HK-2 (cell line): ENCODE results near the gene NFRKB.
A peak's percentile ranks its signal among the peaks of the same experiment; 100 is the strongest.

ENCODE experiments used
- DNase-seq: peaks from one replicate; pipeline ENCODE4 v3.0.0-alpha.2; 2018; ENCODE audit not compliant: unreplicated experiment

The NFRKB gene

GRCh38 chr11:129895126-129896041, at the start of gene NFRKB:
Gene NFRKB, minus strand, starts transcription at chr11:129895578. Its CDS starts 2,729 bp downstream, at chr11:129892849.
- peak; percentile 78 for DNase-seq

DNA sequence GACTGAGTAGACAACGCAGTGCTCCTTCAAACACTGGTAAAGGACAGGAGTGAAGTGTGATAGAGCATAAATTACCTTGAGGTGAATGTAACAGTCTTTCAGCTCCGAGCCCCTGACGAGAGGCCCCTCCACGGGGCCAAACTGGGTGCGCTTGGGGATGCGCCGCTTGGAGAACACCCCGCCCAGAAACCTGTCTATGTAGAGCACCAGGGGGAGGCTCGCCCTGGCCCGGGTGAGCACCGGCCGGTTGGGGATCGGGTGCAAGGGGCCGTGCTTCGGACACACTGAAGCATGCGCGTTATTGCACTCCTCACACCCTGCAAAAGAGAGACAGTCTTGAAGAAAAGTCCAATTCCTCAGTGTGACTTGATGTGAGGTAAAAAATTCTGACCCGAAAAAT, 49.3 kb upstream of the NFRKB start:
- DNase-seq: no peak

DNA sequence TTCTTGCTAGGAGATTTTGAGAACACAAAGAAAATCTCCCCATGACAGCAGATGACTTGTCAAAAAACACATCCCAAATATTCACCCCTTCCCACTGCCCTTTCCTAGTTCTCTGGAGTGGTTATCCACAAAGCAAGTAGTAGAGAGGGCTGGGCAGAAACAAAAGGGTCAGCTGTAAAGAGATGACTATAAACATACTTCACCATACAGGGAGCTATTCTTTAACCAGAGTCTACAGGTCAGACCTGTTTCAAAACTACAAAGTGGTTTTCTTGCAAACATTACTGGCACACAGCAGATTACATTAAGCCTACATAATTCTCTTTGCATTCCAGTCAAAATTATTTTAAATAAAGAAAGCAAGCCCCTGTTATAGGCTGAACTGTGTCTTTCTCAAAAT, 47.7 kb upstream of the NFRKB start:
- DNase-seq: no peak

- no peak for DNase-seq
Measured at GRCh38 chr11:129939510-129939909, 44.1 kb upstream of the NFRKB start.

DNA sequence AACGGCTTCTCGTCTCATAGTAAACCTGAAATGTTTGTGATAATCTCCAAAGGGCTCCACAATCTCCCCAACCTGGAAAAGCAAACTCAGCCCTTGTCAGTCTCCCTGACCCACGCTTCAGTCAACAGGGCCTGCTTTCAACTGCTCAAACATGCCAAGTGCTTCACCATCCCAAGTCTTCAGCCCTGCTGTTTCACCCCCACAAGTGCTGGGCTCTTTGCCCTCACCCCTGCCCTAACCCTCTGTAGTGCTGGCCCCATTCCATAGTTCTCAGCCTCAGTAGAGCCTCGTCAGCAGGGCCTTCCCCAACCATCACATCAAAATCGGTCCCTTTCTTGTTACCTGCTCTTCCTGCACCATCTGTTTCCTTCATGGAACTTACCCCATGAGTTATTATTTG, 43.4 kb upstream of the NFRKB start:
- DNase-seq: no peak

DNA sequence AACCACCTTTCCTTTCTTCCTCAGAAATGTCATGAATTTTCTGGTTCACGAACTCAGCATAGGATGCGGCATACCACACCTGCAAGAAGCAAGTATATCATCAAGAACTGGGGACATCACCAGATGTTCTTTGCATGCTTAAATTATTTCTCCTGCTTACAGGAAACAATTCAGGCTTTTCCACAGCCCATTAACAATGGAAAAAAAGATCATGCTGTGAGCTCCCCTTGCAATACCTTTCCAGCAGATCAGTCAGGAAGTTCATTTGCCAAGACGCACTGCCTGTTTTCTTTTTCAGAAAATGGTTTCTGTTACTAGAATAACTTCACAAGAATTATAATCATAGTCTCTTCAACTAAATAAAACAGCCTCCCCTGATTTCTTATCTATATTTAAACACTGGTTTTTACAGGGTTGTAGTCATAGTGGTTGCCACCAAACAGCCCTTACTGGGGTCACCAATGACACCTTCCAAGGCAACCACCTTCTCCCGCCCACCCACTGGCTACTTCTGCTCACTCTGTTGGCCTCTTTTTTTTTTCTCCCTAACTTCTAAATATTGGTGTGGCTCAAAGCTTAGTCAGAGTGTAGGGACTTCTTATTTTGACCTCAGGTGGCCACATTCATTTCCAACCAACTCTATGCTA, 42.3 kb upstream of the NFRKB start:
- no peak for DNase-seq

GRCh38 chr11:129935723-129936122, 40.3 kb upstream of the NFRKB start:
- no peak for DNase-seq

DNA sequence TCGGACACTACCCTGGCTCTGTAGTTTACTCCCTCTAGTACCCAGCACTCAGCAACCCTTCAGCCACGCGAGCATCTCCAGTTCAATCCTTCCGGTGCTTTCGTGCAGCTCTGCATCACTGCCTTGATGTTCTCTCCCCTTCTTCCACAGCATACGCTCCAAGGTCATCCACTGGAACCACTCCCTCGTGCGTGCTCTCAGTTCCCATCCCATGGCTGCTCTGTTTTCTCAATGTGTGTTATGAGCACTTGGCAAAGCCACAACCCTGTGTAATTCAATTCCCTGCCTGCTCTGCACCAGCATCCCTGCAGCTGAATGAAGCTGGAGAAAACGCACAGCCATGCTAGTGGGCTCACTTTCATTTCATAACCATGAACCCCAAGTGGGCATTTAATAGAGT, 38.5 kb upstream of the NFRKB start:
- no peak for DNase-seq

- no peak for DNase-seq
Measured at GRCh38 chr11:129933262-129933661, 37.9 kb upstream of the NFRKB start.

DNA sequence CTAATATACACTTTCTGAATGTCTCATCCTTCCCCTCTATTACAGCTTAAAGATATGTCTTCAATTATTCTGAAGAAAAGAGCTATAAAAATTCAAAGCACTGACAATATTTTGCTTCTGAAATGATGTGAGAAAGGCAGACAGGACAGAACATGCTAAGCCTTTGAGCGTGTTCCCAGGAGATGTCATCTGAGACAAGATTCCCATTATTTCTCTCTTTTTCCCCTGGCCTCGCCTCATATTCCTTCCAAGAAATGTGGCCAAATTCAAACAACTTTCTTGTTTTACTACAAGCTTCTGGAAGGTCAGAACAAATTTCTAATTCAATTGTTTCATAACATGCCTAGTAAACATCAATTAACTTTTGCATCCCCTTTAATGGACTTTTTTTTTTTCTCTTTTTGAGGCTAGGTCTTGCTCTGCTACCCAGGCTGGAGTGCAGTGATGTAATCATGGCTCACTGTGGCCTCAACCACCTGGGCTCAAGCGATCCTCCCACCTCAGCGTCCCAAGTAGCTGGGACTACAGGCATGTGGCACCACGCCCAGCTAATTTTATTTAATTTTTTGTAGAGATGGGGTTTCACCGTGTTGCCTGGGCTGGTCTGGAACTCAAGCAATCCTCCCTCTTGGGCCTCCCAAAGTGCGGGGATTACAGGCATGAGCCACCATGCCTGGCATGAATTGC, 37.1 kb upstream of the NFRKB start:
- no peak for DNase-seq

GRCh38 chr11:129930743-129931142, 35.4 kb upstream of the NFRKB start:
- no peak for DNase-seq

GRCh38 chr11:129930296-129930695, 34.9 kb upstream of the NFRKB start:
- no peak for DNase-seq

GRCh38 chr11:129929721-129930120, 34.3 kb upstream of the NFRKB start:
- DNase-seq: no peak

DNA sequence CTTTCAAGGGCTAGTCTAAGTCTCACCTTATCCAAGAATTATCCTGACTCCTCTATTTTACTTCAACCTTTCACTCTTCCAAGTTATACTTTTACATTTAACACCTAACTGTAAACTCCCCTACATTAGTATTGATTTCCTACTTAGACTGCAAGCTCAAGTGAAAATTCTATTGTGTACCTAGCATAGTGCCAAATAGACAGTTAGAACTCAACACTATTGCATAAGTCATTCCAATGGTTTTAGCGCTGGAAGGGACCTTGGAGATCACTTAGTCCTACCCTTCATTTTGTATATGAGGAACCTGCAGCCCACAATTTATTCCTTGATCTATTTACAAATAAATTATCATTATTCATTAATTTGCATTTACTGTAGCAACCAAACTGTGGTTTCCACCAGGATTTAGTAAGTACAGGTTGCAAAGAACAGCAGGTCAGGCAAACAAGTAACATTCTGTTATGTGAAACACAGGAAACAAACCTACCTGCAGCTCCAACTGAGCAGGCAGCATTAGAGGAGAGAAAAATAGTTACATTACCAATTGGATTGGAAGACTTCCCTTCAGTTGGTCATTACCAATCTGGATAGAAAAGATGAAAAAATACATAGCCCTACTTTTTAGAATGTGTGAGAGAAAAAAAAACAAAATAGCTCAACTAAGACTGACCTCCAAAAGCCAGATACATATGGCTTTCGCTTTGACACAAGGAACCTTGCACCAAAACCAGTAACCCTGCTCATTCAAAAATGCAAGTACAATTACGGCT, 33.7 kb upstream of the NFRKB start:
- DNase-seq: no peak

DNA sequence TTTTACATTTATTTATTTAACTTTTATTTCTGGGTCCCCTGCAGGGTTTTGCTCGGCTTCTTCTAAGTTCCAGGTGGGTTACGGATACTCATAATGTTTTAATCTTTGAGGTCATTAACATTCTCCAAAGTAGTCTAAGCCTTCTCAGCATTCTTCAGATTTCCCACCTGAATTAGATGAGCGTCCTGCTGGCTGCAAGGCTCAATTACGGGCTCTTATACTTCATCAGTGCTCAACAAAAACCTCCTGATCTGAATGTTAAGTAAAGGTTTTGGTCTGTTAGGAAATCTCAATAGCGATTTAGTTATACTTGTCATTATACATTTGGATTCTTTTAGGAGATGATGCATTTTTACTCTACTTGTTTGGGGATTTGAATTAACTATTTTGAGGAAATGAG, 27.3 kb upstream of the NFRKB start:
- no peak for DNase-seq

GRCh38 chr11:129918361-129918760, 23.0 kb upstream of the NFRKB start:
- no peak for DNase-seq

DNA sequence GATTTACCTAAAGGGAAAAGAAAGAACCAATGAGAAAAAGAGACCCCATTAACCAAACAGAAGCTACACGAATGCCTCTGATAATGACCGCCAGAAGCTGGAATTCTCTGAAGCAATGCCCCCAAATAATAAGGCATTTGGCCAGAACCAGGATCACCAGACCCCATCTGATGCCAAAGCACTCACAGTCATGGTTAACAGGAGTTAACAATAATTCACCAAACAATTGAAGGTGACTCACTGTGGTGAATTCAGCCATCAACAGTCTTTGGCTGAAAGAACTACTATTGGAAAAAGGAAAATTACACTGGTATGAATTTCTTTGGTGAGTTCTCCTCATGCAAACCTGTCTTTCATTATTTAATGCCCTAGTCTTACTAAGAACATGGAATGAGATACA, 21.9 kb upstream of the NFRKB start:
- DNase-seq: no peak

- DNase-seq: no peak
Measured at GRCh38 chr11:129911298-129911697, 15.9 kb upstream of the NFRKB start.

- no peak for DNase-seq
Measured at GRCh38 chr11:129910360-129910759, 15.0 kb upstream of the NFRKB start.

- DNase-seq: no peak
Measured at GRCh38 chr11:129905402-129905801, 10.0 kb upstream of the NFRKB start.

GRCh38 chr11:129896062-129896461, 684 bp upstream of the NFRKB start:
- DNase-seq: no peak
